GM12878 (cell line): Measurements from ENCODE around the gene NCAM2. TPM values are rescaled to one million over a fixed set of nuclear protein-coding genes. Genes with fewer than 3 reads are reported as not detected.

Source experiments
- ATAC-seq: fragments of 200-7000 bp; cut with Tn5 transposase; 3 replicates; pipeline ENCODE4 v1.9.1; 2020; ENCODE audit warnings: mild to moderate bottlenecking, moderate library complexity
- BruUV-seq: library from RNA; stranded (reverse); fragments of 400-500 nt; replicated peaks from 2 replicates; lab custom pipeline; 2021; lab: Mats Ljungman, UMichigan
- CTCF ChIA-PET: fragments of 300-600 bp; sonication (Branson Sonifier 250); formaldehyde crosslinking; extraction: SDS; loops from one replicate; lab custom pipeline; 2021; ENCODE audit warnings: inconsistent platforms; lab: Yijun Ruan, JAX
- POLR2A ChIA-PET: fragments of 350-600 bp; formaldehyde crosslinking; extraction: SDS; loops from one replicate; lab custom pipeline; 2021; ENCODE audit warnings: inconsistent platforms; lab: Charles Lee
- RAD21 ChIA-PET: fragments of 300-600 bp; sonication (Branson Sonifier 250); formaldehyde crosslinking; loops from one replicate; lab custom pipeline; 2023; ENCODE audit warnings: antibody characterized with exemption; ENCODE audit not compliant: unreplicated experiment; lab: Charles Lee
- SMC1A ChIA-PET: fragments of 300-600 bp; sonication (Branson Sonifier 250); formaldehyde crosslinking; loops from one replicate; lab custom pipeline; 2023; ENCODE audit not compliant: unreplicated experiment, uncharacterized antibody; lab: Charles Lee
- DNase-seq: peaks from one replicate; pipeline ENCODE4 v3.0.0-alpha.2; 2011; ENCODE audit warnings: low read depth, low spot score
- FAIRE-seq: peaks from 3 replicates; lab custom pipeline; 2011; peaks lifted over from hg19 to GRCh38; lab: Jason Lieb, UNC
- H2AFZ ChIP-seq: 2 replicates; pipeline ENCODE4 v1.6.0; 2011; ENCODE audit warnings: low read depth, low read length, control low read depth; ENCODE audit not compliant: control insufficient read depth
- H3K27ac ChIP-seq: 2 replicates; pipeline ENCODE4 v1.5.1; 2011; ENCODE audit warnings: control low read depth; ENCODE audit not compliant: control insufficient read depth, insufficient read depth
- H3K27me3 ChIP-seq, 2 experiments: replicated peaks in 1 of 2; 2 replicates each; pipeline versions ENCODE4 v1.6.0 to v1.6.1; 2011; ENCODE audit warnings: low read length in 1 of 2; ENCODE audit not compliant: control insufficient read depth in 2 of 2, insufficient read depth in 2 of 2
- H3K36me3 ChIP-seq, 2 experiments: 2 replicates each; pipeline ENCODE4 v1.5.1; 2011; ENCODE audit warnings: low read length in 1 of 2; ENCODE audit not compliant: control insufficient read depth in 2 of 2, insufficient read depth in 2 of 2
- H3K4me1 ChIP-seq: 2 replicates; pipeline ENCODE4 v1.6.1; 2011; ENCODE audit warnings: mild to moderate bottlenecking, low read length, moderate library complexity, mixed read lengths; ENCODE audit not compliant: control insufficient read depth, insufficient read depth
- H3K4me2 ChIP-seq: 2 replicates; pipeline ENCODE4 v1.6.0; 2011; ENCODE audit warnings: control low read depth; ENCODE audit not compliant: control insufficient read depth, insufficient read depth
- H3K4me3 ChIP-seq: fragments of 200-600 bp; sonication (generic); 2 replicates; pipeline ENCODE4 v1.5.1; 2016
- H3K79me2 ChIP-seq: 2 replicates; pipeline ENCODE4 v1.6.0; 2011; ENCODE audit warnings: low read length; ENCODE audit not compliant: control insufficient read depth, insufficient read depth
- H3K9ac ChIP-seq: 2 replicates; pipeline ENCODE4 v1.8.0; 2011; ENCODE audit warnings: low read length, control low read depth, mixed read lengths; ENCODE audit not compliant: control insufficient read depth, insufficient read depth
- H3K9me3 ChIP-seq: replicated peaks from 3 replicates; pipeline ENCODE4 v1.5.1; 2011; ENCODE audit warnings: mild to moderate bottlenecking, low read length; ENCODE audit not compliant: control insufficient read depth, insufficient read depth
- H4K20me1 ChIP-seq: 2 replicates; pipeline ENCODE4 v1.6.0; 2011; ENCODE audit not compliant: control insufficient read depth, insufficient read depth
- CTCF ChIP-seq, 3 experiments: IDR thresholded peaks in 2 of 3; conservative IDR thresholded peaks in 1 of 3; 2 replicates each; pipeline ENCODE4 v1.5.1; 2011; ENCODE audit warnings: low read depth in 3 of 3, low read length in 3 of 3, mild to moderate bottlenecking in 3 of 3, control low read depth in 2 of 3, moderate library complexity in 2 of 3, inconsistent platforms in 1 of 3, mixed read lengths in 1 of 3; ENCODE audit not compliant: control insufficient read depth in 2 of 3, insufficient read depth in 1 of 3; ENCODE audit errors: extremely low read depth in 1 of 3
- E4F1 ChIP-seq: fragments of 450-650 bp; IDR thresholded peaks from 2 replicates; pipeline ENCODE4 v1.6.1; 2018; ENCODE audit warnings: borderline replicate concordance, mild to moderate bottlenecking; ENCODE audit not compliant: partially characterized antibody
- RAD21 ChIP-seq: IDR thresholded peaks from 2 replicates; pipeline ENCODE4 v1.6.1; 2011; ENCODE audit warnings: mild to moderate bottlenecking, low read depth, low read length, moderate library complexity; ENCODE audit not compliant: insufficient read depth
- WGBS: methylation state at CpG from one replicate; pipeline ENCODE4 v1.1.6; 2016; ENCODE audit warnings: low lambda C conversion rate; ENCODE audit not compliant: insufficient replicate concordance, insufficient coverage; ENCODE audit errors: missing lambda C conversion rate; 5-methylcytosine and 5-hydroxymethylcytosine counted together
- in situ Hi-C: fragments of 300-500 bp; cut with MboI; formaldehyde crosslinking; loops from 9 replicates; pipeline ENCODE4 v1.14.3; 2018; ENCODE audit warnings: mixed read lengths
- intact Hi-C: fragments of 100-400 bp; cut with micrococcal nuclease; formaldehyde crosslinking; loops from one replicate; pipeline ENCODE4 v1.14.2; 2022; ENCODE audit not compliant: unreplicated experiment
- polyA plus RNA-seq, 11 experiments: library from polyadenylated mRNA; depleted of rRNA in 4 of 11; unstranded in 6 of 11; stranded (reverse) in 5 of 11; fragments of >200 nt; fragmentation: Nextera tagmentation in 4 of 11; fragmentation: Illumina TruSeq in 1 of 11; extraction: Ambion mirVana in 4 of 11; extraction: Trizol in 1 of 11; gene quantifications; 1 replicate in 1 of 11; 2 replicates in 10 of 11; pipeline versions ENCODE4 v1.2.1 to v1.2.3, GENCODE V29; 2011 to 2016; ENCODE audit warnings: inconsistent platforms in 2 of 11, missing spikeins in 2 of 11, low read depth in 1 of 11
- total RNA-seq, 4 experiments: library from RNA; depleted of rRNA in 3 of 4; stranded (reverse); fragments of >200 nt in 3 of 4; fragmentation: Illumina TruSeq in 1 of 4; extraction: Trizol in 1 of 4; gene quantifications; 2 replicates each; pipeline versions ENCODE4 v1.2.1 to v1.2.3, GENCODE V29; 2013 to 2021

NCAM2 gene
- total and polyA plus RNA-seq, 10 of the 15 experiments (the other 5 are each of a cell fraction or from before 2014, with no cell fraction given): 0.23 to 0.27 TPM; not detected in 8

DNA sequence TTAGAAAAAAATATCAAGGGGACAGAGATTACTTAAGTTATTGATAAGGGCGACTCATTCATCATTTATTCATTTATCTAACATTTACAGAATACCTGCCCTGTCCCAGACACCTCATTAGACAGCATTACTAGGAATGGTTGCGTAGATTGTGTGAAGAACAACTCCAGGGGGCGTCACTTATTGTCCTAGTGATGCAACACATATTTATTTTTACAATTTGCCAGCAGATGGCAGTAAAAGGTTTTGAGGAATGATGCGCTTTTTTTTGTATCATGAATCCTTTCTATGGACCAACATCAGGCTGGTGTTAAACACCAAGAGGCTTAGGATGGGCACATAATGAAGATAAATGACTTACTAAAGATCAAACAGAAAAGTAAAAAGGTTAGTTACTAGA lies 5.5 kb downstream of the NCAM2 start:
- Histone ChIP-seq H3K4me2 (no peak overlapping the region), H3K4me1 (no peaks in the 10 kb centered on the region), H3K79me2 (no peaks in the 10 kb centered on the region), H3K9me3 (no peaks in the 10 kb centered on the region), H3K36me3 (no peaks in the 10 kb centered on the region), H3K9ac (no peak overlapping the region), H3K27me3 (no peaks in the 10 kb centered on the region), H2AFZ (no peak overlapping the region), H4K20me1 (no peaks in the 10 kb centered on the region), H3K4me3 (no peak overlapping the region), H3K27ac (no peak overlapping the region)
- FAIRE-seq (no peak), ATAC-seq (no peak), DNase-seq (no peak)
- ChIA-PET POLR2A (no interaction called here), RAD21 (interaction anchor here (0.7 to 1.2 kb wide), 2 partner anchors 97 to 98 kb away, joined by 3 read pairs; no protein-coding TSS in a partner anchor), SMC1A (interaction anchor here (0.6 to 2.8 kb wide), 3 partner anchors 37 to 420 kb away, joined by 3 to 13 read pairs (median 4); no protein-coding TSS in a partner anchor), CTCF (interaction anchor here (1.9 to 2.0 kb wide), 2 partner anchors 98 to 1788 kb away, joined by 4 to 14 read pairs; no protein-coding TSS in a partner anchor)
- no TSS peak for BruUV-seq
- in situ Hi-C loops (loop anchor here (25.0 kb wide), 1 partner anchor 1784 kb away; no protein-coding TSS in a partner anchor), intact Hi-C loops (loop anchor here (5.0 kb wide), 2 partner anchors 99 to 1789 kb away; no protein-coding TSS in a partner anchor)
- 0 out of 2 replicates have a peak, but pooled peaks have one; percentile 8 for TF ChIP-seq RAD21
- no peak for TF ChIP-seq E4F1
- TF ChIP-seq CTCF (IDR thresholded peaks at IDR 0.05 in 2 of 3, conservative IDR thresholded peaks at IDR 0.05 in 1 of 3; ENCODE audit: control insufficient read depth in 2 of 3, extremely low read depth in 1 of 3, insufficient read depth in 1 of 3, low read depth in 3 of 3, low read length in 3 of 3): peak in 1 of 3 experiments; percentile 16; a peak in 1 of 6 replicates
- 0% methylated on average over 4 of the region's 4 CpGs for WGBS
